GM19025 (cell line): Measurements from ENCODE around the gene PTPRC.

Experiments
- ATAC-seq: cut with Tn5 transposase; IDR thresholded peaks from one replicate; pipeline ENCODE4 v1.9.1; 2021; ENCODE audit warnings: mild to moderate bottlenecking, low read depth, moderate library complexity; ENCODE audit not compliant: unreplicated experiment

The PTPRC gene

GRCh38 chr1:198747127-198747526, 108.3 kb downstream of the PTPRC start:
- ATAC-seq = no peak

- no peak for ATAC-seq
Measured at GRCh38 chr1:198749279-198749678, 110.4 kb downstream of the PTPRC start.

GRCh38 chr1:198750081-198750480, 111.2 kb downstream of the PTPRC start:
- no peak for ATAC-seq

- ATAC-seq = no peak
Measured at GRCh38 chr1:198751741-198752140, 112.9 kb downstream of the PTPRC start.

- ATAC-seq = no peak
Measured at GRCh38 chr1:198754670-198755069, 115.8 kb downstream of the PTPRC start.

GRCh38 chr1:198755715-198756114, 116.9 kb downstream of the PTPRC start:
- no peak for ATAC-seq

- no peak for ATAC-seq
Measured at GRCh38 chr1:198756470-198756869, 117.6 kb downstream of the PTPRC start.

- ATAC-seq = no peak
Measured at GRCh38 chr1:198761859-198762616, 123.2 kb downstream of the PTPRC start.

GRCh38 chr1:198763298-198763714, 124.5 kb downstream of the PTPRC start:
- ATAC-seq = no peak

- ATAC-seq = no peak
Measured at GRCh38 chr1:198764748-198765147, 125.9 kb downstream of the PTPRC start.

GRCh38 chr1:198765416-198765815, 126.6 kb downstream of the PTPRC start:
- ATAC-seq = no peak

GRCh38 chr1:198771563-198772153, 132.8 kb downstream of the PTPRC start:
- no peak for ATAC-seq

GRCh38 chr1:198772626-198773025, 133.8 kb downstream of the PTPRC start:
- no peak for ATAC-seq

- ATAC-seq = no peak
Measured at GRCh38 chr1:198773030-198773429, 134.2 kb downstream of the PTPRC start.

GRCh38 chr1:198773523-198773922, 134.7 kb downstream of the PTPRC start:
- ATAC-seq = no peak

GRCh38 chr1:198774421-198774820, 135.6 kb downstream of the PTPRC start:
- no peak for ATAC-seq

GRCh38 chr1:198775606-198776005, 136.8 kb downstream of the PTPRC start:
- ATAC-seq = no peak

- no peak for ATAC-seq
Measured at GRCh38 chr1:198776602-198777029, 137.8 kb downstream of the PTPRC start.

GRCh38 chr1:198778049-198778448, 139.2 kb downstream of the PTPRC start:
- no peak for ATAC-seq

- ATAC-seq = no peak
Measured at GRCh38 chr1:198780376-198780775, 141.5 kb downstream of the PTPRC start.

GRCh38 chr1:198788561-198789064, 149.8 kb downstream of the PTPRC start:
- peak; percentile 69 for ATAC-seq

GRCh38 chr1:198793714-198794113, 154.9 kb downstream of the PTPRC start:
- no peak for ATAC-seq
